Endothelial cell of umbilical vein (primary cell): ENCODE measurements around the gene GABBR2. TPM values are rescaled to one million over a fixed set of nuclear protein-coding genes. Genes with fewer than 3 reads are reported as not detected.

Experiments
- BruUV-seq: library from RNA; stranded (reverse); fragments of 400-500 nt; replicated peaks from 2 replicates; lab custom pipeline; 2021; lab: Mats Ljungman, UMichigan
- CTCF ChIA-PET: fragments of 300-600, 350-600 bp; sonication (Branson Sonifier 250); formaldehyde crosslinking; loops from one replicate; lab custom pipeline; 2021; ENCODE audit warnings: antibody characterized with exemption, inconsistent platforms; lab: Charles Lee
- POLR2A ChIA-PET: fragments of 300-600, 350-600 bp; sonication (Branson Sonifier 250); formaldehyde crosslinking; loops from one replicate; lab custom pipeline; 2021; ENCODE audit warnings: antibody characterized with exemption, inconsistent platforms; lab: Charles Lee
- DNase-seq: peaks from one replicate; pipeline ENCODE4 v3.0.0-alpha.2; 2011; ENCODE audit warnings: low read depth, low spot score
- FAIRE-seq: peaks from 2 replicates; lab custom pipeline; 2011; peaks lifted over from hg19 to GRCh38; lab: Jason Lieb, UNC
- H2AFZ ChIP-seq: 2 replicates; pipeline ENCODE4 v1.6.0; 2012; ENCODE audit warnings: low read depth, low read length, control low read depth, inconsistent platforms
- H3K27ac ChIP-seq: 2 replicates; pipeline ENCODE4 v1.5.1; 2011; ENCODE audit warnings: low read depth, mild to moderate bottlenecking, control low read depth, low read length, moderate library complexity; ENCODE audit not compliant: insufficient read depth
- H3K27me3 ChIP-seq, 2 experiments: 2 replicates each; pipeline versions ENCODE4 v1.6.0 to v1.6.1; 2011; ENCODE audit warnings: low read length in 2 of 2, mixed read lengths in 1 of 2; ENCODE audit not compliant: control insufficient read depth in 2 of 2, insufficient read depth in 2 of 2
- H3K36me3 ChIP-seq, 2 experiments: 2 replicates in 1 of 2; 3 replicates in 1 of 2; pipeline ENCODE4 v1.5.1; 2011; ENCODE audit warnings: low read length in 2 of 2, mild to moderate bottlenecking in 1 of 2, moderate library complexity in 1 of 2; ENCODE audit not compliant: control insufficient read depth in 2 of 2, insufficient read depth in 2 of 2; ENCODE audit errors: extremely low read depth in 1 of 2
- H3K4me1 ChIP-seq: 3 replicates; pipeline ENCODE4 v1.5.1; 2011; ENCODE audit warnings: mild to moderate bottlenecking, low read length; ENCODE audit not compliant: control insufficient read depth, insufficient read depth; ENCODE audit errors: extremely low read depth
- H3K4me2 ChIP-seq: 2 replicates; pipeline ENCODE4 v1.6.1; 2011; ENCODE audit warnings: low read length, control low read depth, mixed read lengths; ENCODE audit not compliant: insufficient read depth
- H3K4me3 ChIP-seq, 3 experiments: fragments of 200-600 bp in 1 of 3; sonication (generic), shearing (Covaris generic) in 1 of 3; replicated peaks in 1 of 3; 2 replicates each; pipeline ENCODE4 v1.5.1; 2011 to 2016; ENCODE audit warnings: control low read depth in 3 of 3, low read length in 3 of 3, mild to moderate bottlenecking in 2 of 3, inconsistent platforms in 1 of 3, low read depth in 1 of 3, moderate library complexity in 1 of 3; ENCODE audit not compliant: insufficient read depth in 1 of 3
- H3K79me2 ChIP-seq: 2 replicates; pipeline ENCODE4 v1.6.0; 2012; ENCODE audit warnings: low read length, inconsistent platforms; ENCODE audit not compliant: control insufficient read depth, insufficient read depth
- H3K9ac ChIP-seq: replicated peaks from 2 replicates; pipeline ENCODE3; 2011; ENCODE audit warnings: low read length, control low read depth; ENCODE audit not compliant: insufficient read depth; ENCODE audit errors: extremely low read depth
- H3K9me1 ChIP-seq: replicated peaks from 3 replicates; pipeline ENCODE4 v1.6.0; 2011; ENCODE audit warnings: mild to moderate bottlenecking, low read length; ENCODE audit not compliant: control insufficient read depth, insufficient read depth; ENCODE audit errors: extremely low read depth
- H3K9me3 ChIP-seq: replicated peaks from 2 replicates; pipeline ENCODE4 v1.5.1; 2012; ENCODE audit warnings: low read length, inconsistent platforms; ENCODE audit not compliant: control insufficient read depth, insufficient read depth
- H4K20me1 ChIP-seq: replicated peaks from 2 replicates; pipeline ENCODE3; 2011; ENCODE audit warnings: mild to moderate bottlenecking, low read length; ENCODE audit not compliant: control insufficient read depth, insufficient read depth; ENCODE audit errors: extremely low read depth
- EZH2 ChIP-seq: IDR thresholded peaks from 2 replicates; pipeline ENCODE4 v1.6.1; 2012; ENCODE audit warnings: borderline replicate concordance, low read depth, mild to moderate bottlenecking, moderate library complexity, low read length, inconsistent platforms; ENCODE audit not compliant: severe bottlenecking
- FOS ChIP-seq: IDR thresholded peaks from 2 replicates; pipeline ENCODE4 v1.6.1; 2011; ENCODE audit warnings: mild to moderate bottlenecking, low read length, moderate library complexity, borderline replicate concordance; ENCODE audit not compliant: insufficient read depth
- GATA2 ChIP-seq: IDR thresholded peaks from 2 replicates; pipeline ENCODE4 v1.7.0; 2011; ENCODE audit warnings: low read depth, mild to moderate bottlenecking, moderate library complexity, mixed read lengths, low read length; ENCODE audit not compliant: insufficient read length, insufficient read depth
- JUN ChIP-seq: IDR thresholded peaks from 2 replicates; pipeline ENCODE4 v1.6.1; 2011; ENCODE audit warnings: borderline replicate concordance, low read depth; ENCODE audit not compliant: insufficient read length, insufficient read depth
- MYC ChIP-seq: IDR thresholded peaks from one replicate; pipeline ENCODE4 v1.6.1; 2011; ENCODE audit warnings: mild to moderate bottlenecking, low read depth, low read length
- POLR2A ChIP-seq: IDR thresholded peaks from 2 replicates; pipeline ENCODE4 v1.6.1; 2012; ENCODE audit warnings: low read depth, mild to moderate bottlenecking, control low read depth, low read length
- POLR2AphosphoS5 ChIP-seq: IDR thresholded peaks from 2 replicates; pipeline ENCODE4 v1.6.1; 2012; ENCODE audit warnings: low read depth, mild to moderate bottlenecking, control low read depth, low read length, moderate library complexity; ENCODE audit not compliant: insufficient read depth
- dilution Hi-C: fragments of 300-500 bp; cut with MboI; formaldehyde crosslinking; loops from one replicate; pipeline ENCODE4 v1.15.0; 2019; ENCODE audit warnings: low sequenced_read_pairs; ENCODE audit not compliant: extremely low pct_ligation_motif_present
- intact Hi-C: fragments of 100-400 bp; cut with micrococcal nuclease; formaldehyde crosslinking; loops from one replicate; pipeline ENCODE4 v1.10.0; 2022
- polyA plus RNA-seq, 4 experiments: library from polyadenylated mRNA; depleted of rRNA in 3 of 4; stranded (reverse) in 3 of 4; unstranded in 1 of 4; fragments of >200 nt; gene quantifications; 2 replicates each; pipeline versions ENCODE4 v1.2.1 to v1.2.3, GENCODE V29; 2011 to 2012; ENCODE audit warnings: missing spikeins in 1 of 4
- total RNA-seq: library from RNA; stranded (reverse); gene quantifications from 2 replicates; pipeline ENCODE4 v1.2.3, GENCODE V29; 2021
- TF ChIP-seq, protein P1 (sequence below): IDR thresholded peaks from 2 replicates; pipeline ENCODE4 v1.6.1; 2011; ENCODE audit not compliant: insufficient read depth, insufficient read length
- TF ChIP-seq, protein P2 (sequence below), 2 donors: IDR thresholded peaks; 1 replicate in 1 of 2; 2 replicates in 1 of 2; pipeline ENCODE4 v1.5.1; 2011; ENCODE audit warnings: low read length in 2 of 2, mild to moderate bottlenecking in 2 of 2, moderate library complexity in 2 of 2, control low read depth in 1 of 2, inconsistent platforms in 1 of 2, low read depth in 1 of 2; ENCODE audit not compliant: insufficient read depth in 1 of 2; ENCODE audit errors: extremely low read depth in 1 of 2

Gene GABBR2
- total and polyA plus RNA-seq, 2 donors (not counting 3 experiments of a cell fraction or from before 2014, with no cell fraction given): 1.1 to 9.2 TPM

DNA sequence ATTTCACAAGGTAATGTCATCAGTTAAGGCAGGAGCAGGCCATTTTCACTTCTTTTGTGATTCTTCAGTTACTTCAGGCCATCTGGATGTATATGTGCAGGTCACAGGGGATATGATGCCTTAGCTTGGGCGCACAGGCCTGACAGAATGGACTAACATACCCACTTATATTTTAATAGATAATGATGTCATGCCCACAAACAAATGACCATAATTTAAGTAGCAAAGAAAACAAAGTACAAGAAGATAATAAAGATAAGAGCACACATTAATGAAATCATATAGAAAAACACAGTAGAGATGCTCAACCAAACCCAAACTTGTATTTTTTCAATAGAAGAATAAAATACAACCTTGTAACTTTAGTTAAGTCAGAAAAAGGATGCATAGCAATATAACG lies 433.6 kb downstream of the GABBR2 start:
- dilution Hi-C loops: loop anchor here (25.0 kb wide), 1 partner anchor 487 kb away; no protein-coding TSS in a partner anchor
- POLR2A ChIA-PET: no interaction called here

More for the DNA sequence above, 433.6 kb downstream of the GABBR2 start:
- Histone ChIP-seq H3K4me2 (no peak overlapping the region), H3K9me1 (no peaks in the 10 kb centered on the region), H3K36me3 (no peaks in the 10 kb centered on the region), H2AFZ (no peak overlapping the region), H3K4me1 (no peaks in the 10 kb centered on the region), H3K27me3 (peaks cover 10 to 12% of the 10 kb centered on the region in 2 experiments), H3K79me2 (no peaks in the 10 kb centered on the region), H4K20me1 (no peaks in the 10 kb centered on the region), H3K4me3 (no peak overlapping the region), H3K9me3 (no peaks in the 10 kb centered on the region), H3K27ac (no peak overlapping the region), H3K9ac (no peak overlapping the region)
- BruUV-seq: no TSS peak
- TF ChIP-seq JUN (no peak), POLR2A (no peak), MYC (no peak), EZH2 (no peak), POLR2AphosphoS5 (no peak), FOS (no peak), GATA2 (no peak)
- TF ChIP-seq, protein P1, sequence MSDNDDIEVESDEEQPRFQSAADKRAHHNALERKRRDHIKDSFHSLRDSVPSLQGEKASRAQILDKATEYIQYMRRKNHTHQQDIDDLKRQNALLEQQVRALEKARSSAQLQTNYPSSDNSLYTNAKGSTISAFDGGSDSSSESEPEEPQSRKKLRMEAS: no peak
- TF ChIP-seq, protein P2, sequence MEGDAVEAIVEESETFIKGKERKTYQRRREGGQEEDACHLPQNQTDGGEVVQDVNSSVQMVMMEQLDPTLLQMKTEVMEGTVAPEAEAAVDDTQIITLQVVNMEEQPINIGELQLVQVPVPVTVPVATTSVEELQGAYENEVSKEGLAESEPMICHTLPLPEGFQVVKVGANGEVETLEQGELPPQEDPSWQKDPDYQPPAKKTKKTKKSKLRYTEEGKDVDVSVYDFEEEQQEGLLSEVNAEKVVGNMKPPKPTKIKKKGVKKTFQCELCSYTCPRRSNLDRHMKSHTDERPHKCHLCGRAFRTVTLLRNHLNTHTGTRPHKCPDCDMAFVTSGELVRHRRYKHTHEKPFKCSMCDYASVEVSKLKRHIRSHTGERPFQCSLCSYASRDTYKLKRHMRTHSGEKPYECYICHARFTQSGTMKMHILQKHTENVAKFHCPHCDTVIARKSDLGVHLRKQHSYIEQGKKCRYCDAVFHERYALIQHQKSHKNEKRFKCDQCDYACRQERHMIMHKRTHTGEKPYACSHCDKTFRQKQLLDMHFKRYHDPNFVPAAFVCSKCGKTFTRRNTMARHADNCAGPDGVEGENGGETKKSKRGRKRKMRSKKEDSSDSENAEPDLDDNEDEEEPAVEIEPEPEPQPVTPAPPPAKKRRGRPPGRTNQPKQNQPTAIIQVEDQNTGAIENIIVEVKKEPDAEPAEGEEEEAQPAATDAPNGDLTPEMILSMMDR (IDR thresholded peaks at IDR 0.05; ENCODE audit: extremely low read depth in 1 of 2, insufficient read depth in 1 of 2, low read depth in 1 of 2, low read length in 2 of 2): no peak
- intact Hi-C loops: no loop called here
- CTCF ChIA-PET: no interaction called here
- FAIRE-seq (no peak), DNase-seq (no peak)
